Activated CD4-positive, alpha-beta T cell treated with anti-CD3 and anti-CD28 coated beads, Interleukin-2, amount 50 U/mL, for 4 hours (primary cell): Measurements from ENCODE around the gene ZBP1.
A peak's percentile ranks its signal among the peaks of the same experiment; 100 is the strongest.

Experiments
- DNase-seq, 2 experiments: peaks; one replicate each; pipeline ENCODE4 v3.0.0-alpha.2; 2020

The ZBP1 gene

DNA sequence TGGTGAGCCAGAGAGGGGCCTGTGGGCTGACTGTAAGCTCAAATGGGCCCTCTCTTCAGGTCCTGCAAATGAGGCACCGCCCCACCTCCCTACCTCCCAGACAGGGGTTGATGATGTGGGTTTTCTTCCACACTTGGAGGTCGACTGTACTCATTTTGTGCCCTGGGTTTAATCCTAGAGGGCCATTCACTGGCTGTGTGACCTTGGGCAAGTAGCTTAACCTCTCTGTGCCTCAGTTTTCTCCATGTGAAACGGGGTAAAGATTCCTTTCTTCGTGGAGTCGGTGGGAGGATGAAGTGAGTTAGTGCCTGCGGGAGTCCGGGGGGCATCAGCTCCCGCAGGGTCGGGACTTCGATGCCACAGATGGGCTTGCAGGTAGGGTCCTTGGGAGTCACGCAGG, 23.9 kb downstream of the ZBP1 start:
- DNase-seq: no peak

GRCh38 chr20:57595041-57596030, 24.9 kb downstream of the ZBP1 start:
- no peak for DNase-seq

DNA sequence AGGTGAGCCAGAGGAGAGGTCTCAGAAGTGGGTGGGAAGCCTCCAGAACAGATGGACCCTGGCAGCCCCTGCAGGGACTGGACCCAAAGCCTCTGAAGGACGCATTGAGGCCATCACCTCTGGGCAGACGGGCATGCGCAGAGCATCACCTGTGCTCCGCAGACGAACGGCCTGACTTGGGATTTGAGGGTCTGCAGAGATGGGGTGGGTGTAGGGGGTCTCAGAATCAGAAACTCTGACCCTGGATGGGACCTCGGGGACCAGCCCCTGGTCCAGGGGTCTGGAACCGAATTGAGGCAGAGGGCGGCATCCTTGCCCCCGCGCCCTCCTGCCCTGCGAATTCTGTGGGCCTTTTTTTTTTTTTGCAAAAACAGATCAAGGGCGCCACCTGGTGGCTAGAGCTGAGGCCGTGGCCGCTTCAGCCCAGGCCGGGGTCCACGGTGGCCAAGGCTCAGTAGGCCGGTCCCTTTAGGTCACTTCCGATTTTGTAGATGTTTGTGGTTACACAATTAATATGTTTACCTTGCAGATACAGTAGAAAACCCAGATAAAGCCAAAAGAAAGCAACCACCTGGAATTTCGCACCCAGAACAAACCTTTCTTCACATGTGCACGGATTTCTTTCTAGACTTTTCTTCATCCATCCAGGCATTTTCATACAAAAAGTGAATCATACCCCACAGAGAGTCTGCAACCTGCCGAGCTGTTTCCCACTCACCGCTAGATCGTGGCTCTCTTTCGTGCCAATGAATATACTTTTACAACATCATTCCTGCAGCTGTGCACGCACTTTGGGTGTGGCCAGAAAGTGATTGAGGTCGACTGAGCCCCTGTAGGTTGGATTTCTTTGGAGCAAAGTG, 25.9 kb downstream of the ZBP1 start:
- peak; percentile 43 to 45 for DNase-seq

DNA sequence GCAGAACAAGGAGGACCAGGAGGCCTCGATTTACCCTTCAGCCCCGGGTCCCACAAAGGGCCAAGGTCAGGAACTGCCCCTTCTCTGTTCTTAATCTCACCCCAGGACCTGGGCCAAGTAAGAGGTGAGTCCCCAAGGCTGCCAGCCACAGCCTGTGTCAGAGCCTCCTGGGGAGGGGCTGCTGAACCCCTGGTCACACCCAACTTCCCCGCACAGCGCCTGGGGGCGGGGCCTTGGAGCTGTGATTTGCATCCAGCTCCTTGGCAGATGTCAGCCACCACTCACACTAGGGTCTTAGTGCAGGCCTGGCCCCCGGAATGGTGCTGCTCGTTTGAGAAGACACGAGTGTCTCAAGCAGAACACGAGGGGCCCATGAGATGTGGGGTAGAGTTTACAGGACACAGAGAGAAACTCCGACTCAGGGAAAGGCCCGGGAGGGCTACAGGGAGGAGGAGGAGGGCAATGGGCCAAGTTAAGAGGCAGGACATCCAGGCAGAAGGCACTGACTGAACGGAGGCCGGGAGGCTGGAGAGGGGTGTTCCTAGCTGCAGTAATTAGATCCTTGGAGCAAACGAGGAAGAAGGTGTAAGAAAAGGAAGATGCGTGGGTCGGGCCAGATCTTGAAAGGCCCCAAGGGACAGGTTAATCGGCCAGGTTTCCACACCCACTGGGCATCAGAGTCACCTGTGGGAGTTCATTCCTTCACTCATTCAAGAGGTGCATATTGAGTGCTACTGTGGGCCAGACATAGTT, 26.9 kb downstream of the ZBP1 start:
- no peak for DNase-seq

DNA sequence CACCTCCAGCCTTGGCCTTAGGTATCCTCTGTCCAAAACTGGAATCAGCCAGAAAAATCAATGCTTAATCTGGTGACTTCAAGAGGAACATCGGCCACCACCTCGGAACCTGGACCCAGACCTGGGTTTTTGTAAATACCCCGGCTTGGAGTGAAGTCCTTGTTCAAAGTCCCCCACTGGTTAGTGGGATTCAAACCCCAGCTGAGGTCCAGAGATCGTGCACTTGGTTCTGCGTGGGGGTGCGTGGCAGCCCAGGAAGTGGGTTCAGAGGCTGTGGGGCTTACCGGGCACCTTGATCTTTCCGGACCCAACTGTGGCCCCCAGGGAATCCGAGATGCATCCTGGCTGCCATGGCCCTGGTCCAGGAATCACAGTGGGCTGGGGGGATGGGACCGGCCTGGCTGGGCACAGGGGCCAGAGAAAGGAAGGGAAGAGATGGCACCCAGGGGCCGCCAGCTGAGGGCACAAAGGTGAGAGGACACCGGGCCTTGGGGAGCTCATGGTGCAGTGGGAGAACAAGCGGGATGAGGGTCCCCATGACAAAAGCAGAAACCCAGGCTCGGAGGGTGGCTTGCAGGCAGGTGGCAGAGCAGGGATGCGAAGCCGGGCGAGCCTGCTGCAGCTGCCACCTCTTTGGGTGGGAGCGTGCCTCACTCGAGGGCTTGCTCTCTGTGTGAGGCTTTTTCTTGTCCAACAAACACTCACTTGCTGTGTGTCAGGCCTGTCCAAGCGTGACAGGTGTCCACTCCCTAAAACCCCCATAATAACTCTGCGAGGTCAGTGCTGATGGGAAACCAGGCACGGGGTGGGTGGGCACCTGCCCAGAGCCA, 27.7 kb downstream of the ZBP1 start:
- no peak for DNase-seq

DNA sequence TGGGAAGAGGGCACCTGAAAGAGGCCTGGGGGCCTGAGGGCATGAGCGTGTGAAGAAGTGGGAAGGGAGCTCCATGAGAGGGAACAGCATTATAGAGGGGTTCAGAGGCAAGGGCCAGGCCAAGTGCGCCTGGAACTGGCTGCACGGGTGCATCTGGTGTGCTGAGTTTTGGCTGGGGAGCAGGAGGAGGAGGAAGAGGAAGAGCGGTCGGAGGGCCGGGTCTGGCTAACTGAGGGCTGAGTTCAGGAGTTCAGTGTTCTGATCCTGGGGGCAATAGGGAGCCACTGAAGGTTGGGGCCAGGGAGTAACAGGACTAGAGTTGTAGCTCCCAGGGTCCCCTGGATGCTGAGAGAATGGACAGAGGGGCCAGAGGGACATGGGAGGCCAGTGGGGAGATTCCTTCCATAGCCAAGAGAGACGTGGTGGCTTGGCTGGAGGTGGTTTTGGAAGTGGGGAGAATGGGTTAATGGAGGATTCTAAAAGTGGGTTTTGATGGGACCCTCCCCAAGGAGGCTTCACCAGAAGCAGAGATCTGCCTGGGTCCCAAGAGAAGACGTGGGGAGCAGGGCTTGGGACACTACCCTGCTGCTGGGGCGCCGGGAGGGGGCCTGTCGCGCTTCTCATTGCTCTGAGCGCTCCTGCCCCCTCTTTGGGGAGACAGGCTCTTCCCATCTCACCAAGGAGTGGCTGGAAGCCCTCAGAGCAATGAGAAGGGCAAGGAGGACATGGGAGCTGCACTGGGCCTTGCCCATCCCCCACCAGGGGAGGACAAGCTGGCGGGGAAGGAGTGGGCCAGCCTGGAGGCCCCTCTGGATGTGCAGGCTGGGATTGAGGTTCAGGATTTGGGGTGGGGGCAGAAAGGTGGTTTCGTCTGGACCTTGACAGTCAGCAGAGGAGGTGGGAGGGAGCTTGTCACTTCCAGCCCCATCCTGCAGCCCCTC, 28.7 kb downstream of the ZBP1 start:
- DNase-seq: no peak

- no peak for DNase-seq
Measured at GRCh38 chr20:57590485-57591288, 29.5 kb downstream of the ZBP1 start.

DNA sequence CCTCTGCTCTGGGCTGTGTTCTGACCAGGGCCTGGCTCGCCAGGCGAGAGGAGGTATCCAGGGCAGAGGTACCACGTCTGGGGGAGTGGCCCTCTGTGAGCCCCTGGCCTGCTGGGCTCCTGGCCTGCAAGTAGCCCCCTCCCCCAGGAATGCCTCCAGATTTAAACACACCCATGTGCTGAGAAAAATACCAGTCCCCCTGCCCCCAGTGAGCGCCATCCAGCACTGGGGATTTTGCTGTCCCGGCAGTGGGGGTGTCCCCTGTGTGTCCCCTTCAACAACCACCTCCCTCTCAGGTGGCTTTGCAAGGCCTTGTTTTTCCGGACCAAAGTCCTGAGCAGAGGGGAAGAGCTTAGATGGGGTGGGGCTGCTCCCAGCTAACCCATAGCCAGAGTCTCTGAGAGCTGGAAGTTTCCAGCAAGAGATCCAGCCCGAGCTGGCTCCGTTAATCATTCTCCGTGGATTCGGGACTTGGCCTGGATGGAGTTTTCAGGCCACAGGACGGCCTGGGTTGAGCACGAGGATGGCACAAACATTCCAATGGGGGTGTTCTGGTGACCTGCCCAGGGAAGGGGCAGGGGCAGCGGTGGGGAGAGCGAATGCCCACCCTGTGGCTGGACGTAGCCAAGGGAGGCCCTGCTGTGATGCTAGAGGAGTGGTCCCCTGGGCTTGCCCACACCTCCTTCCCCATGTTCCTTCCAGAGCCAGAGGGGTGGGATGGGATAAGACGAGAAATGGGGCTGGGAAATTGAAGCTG, 30.3 kb downstream of the ZBP1 start:
- DNase-seq: no peak

- no peak for DNase-seq
Measured at GRCh38 chr20:57589123-57589727, 31.0 kb downstream of the ZBP1 start.

DNA sequence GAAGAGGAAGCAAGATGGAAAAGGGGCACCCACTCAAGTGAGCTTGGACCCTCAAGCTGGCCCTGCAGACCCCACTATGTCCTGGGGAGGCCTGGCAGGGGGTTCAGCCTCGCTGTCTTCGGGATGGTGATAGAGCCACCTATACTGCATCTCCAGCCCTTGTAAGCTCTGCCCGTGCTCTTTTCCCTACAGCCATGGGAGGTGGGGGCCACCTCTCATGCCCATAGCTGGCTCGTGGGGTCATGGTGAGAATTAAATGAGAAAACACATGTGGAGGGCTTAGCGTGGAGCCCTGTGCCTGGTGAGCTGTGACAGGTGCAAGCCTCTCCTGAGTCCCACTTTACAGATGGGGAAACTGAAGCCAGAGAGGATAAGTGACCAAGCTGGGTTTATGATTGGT, 31.6 kb downstream of the ZBP1 start:
- DNase-seq: no peak

GRCh38 chr20:57587989-57588377, 32.2 kb downstream of the ZBP1 start:
- no peak for DNase-seq

- no peak for DNase-seq
Measured at GRCh38 chr20:57587278-57587988, 32.8 kb downstream of the ZBP1 start.

GRCh38 chr20:57586943-57587277, 33.3 kb downstream of the ZBP1 start:
- DNase-seq: no peak

DNA sequence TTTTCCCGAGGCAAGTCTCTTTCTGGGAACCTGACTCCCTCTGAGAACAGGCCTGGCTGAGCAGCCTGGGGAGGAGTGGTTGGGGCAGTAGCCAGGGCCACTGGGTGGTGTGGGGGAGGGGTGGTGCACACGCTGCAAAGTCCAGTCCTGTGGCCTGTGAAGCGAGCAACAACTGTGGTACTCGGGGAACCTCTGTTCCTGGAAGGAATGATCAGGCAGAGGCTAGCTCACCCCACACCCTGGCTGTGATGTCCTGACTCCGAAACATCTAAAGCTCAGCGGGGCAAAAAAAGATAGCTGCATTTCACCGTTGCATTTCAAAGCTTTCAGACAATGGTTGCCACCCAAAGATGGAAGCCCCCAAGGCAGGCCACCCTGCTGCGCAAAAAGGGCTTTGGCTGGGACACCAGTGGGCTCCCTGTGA, 33.8 kb downstream of the ZBP1 start:
- no peak for DNase-seq

DNA sequence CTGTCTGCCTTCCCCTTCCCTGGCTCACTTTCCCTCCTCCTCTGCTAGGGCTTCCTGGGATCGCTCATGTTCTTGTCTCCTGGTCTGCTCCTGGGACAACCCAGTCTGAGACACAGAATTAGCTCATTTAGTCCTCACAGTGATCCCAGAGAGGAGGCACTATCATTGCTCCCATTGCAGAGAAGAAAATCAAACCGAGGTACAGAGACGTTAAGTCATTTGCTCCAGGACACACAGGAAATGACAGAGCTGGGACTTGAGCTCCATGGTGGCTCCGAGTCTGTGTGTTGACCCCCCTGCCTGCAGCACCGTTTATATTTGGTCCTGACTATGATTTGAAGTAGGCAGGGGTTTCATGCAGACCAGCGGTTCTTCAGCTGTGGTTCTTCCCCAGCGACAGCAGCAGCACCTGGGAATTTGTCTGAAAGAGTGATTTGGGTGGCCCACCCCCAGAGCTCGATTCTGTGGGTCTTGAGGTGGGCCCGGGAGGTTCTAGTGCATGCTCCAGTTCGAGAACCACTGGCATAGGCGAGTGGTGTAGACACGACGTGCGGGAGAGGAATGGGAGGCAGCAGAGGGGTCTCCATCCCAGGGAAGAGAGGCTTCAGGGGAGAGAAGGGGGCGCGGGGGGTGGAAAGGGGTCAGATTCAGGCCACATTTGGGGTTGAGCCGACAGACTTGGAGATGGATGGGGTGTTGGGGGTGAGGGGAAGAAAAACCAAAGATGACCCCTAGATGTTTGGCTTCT, 34.6 kb downstream of the ZBP1 start:
- DNase-seq: no peak

DNA sequence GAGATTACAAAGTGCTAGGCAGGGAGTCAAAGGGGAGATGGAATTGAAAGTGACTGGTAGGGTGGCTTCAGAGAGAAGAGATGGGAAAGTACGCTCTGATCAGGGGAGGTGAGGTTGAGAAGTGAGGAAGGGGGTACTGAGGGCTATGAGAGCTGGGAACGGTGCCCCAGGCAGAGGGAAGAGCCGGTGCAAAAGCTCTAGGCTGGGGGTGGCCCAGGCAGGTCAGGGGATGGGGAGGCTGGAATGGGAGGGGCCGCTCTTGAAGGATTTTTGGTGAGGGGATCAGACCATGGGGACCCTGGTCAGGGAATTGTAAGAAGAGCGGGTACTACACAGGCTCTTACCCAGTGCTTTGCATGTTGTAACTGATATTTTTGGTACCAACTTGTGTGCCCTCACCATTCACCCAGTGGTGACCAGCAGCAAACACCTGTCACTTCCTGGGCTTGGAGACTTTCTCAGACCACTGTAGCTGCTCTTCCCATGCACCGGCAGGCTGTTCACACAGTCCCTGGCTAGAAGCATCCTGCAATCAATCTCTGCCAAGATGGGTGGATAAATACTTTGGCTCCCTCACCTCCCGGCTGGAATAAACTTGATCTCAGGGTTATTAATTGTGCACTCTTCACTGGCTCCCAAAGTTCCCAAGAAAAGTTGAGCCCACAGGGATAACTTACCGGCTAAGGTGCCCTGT, 35.3 kb downstream of the ZBP1 start:
- DNase-seq: no peak
